Endothelial cell of umbilical vein (primary cell): ENCODE results near the gene UNC5C. TPM values are rescaled to one million over a fixed set of nuclear protein-coding genes. Genes with fewer than 3 reads are reported as not detected.

Source experiments
- BruUV-seq: library from RNA; stranded (reverse); fragments of 400-500 nt; replicated peaks from 2 replicates; lab custom pipeline; 2021; lab: Mats Ljungman, UMichigan
- CTCF ChIA-PET: fragments of 300-600, 350-600 bp; sonication (Branson Sonifier 250); formaldehyde crosslinking; loops from one replicate; lab custom pipeline; 2021; ENCODE audit warnings: antibody characterized with exemption, inconsistent platforms; lab: Charles Lee
- POLR2A ChIA-PET: fragments of 300-600, 350-600 bp; sonication (Branson Sonifier 250); formaldehyde crosslinking; loops from one replicate; lab custom pipeline; 2021; ENCODE audit warnings: antibody characterized with exemption, inconsistent platforms; lab: Charles Lee
- DNase-seq: peaks from one replicate; pipeline ENCODE4 v3.0.0-alpha.2; 2011; ENCODE audit warnings: low read depth, low spot score
- FAIRE-seq: peaks from 2 replicates; lab custom pipeline; 2011; peaks lifted over from hg19 to GRCh38; lab: Jason Lieb, UNC
- H2AFZ ChIP-seq: 2 replicates; pipeline ENCODE4 v1.6.0; 2012; ENCODE audit warnings: low read depth, low read length, control low read depth, inconsistent platforms
- H3K27ac ChIP-seq: 2 replicates; pipeline ENCODE4 v1.5.1; 2011; ENCODE audit warnings: low read depth, mild to moderate bottlenecking, control low read depth, low read length, moderate library complexity; ENCODE audit not compliant: insufficient read depth
- H3K27me3 ChIP-seq, 2 experiments: 2 replicates each; pipeline versions ENCODE4 v1.6.0 to v1.6.1; 2011; ENCODE audit warnings: low read length in 2 of 2, mixed read lengths in 1 of 2; ENCODE audit not compliant: control insufficient read depth in 2 of 2, insufficient read depth in 2 of 2
- H3K36me3 ChIP-seq, 2 experiments: 2 replicates in 1 of 2; 3 replicates in 1 of 2; pipeline ENCODE4 v1.5.1; 2011; ENCODE audit warnings: low read length in 2 of 2, mild to moderate bottlenecking in 1 of 2, moderate library complexity in 1 of 2; ENCODE audit not compliant: control insufficient read depth in 2 of 2, insufficient read depth in 2 of 2; ENCODE audit errors: extremely low read depth in 1 of 2
- H3K4me1 ChIP-seq: 3 replicates; pipeline ENCODE4 v1.5.1; 2011; ENCODE audit warnings: mild to moderate bottlenecking, low read length; ENCODE audit not compliant: control insufficient read depth, insufficient read depth; ENCODE audit errors: extremely low read depth
- H3K4me2 ChIP-seq: 2 replicates; pipeline ENCODE4 v1.6.1; 2011; ENCODE audit warnings: low read length, control low read depth, mixed read lengths; ENCODE audit not compliant: insufficient read depth
- H3K4me3 ChIP-seq, 3 experiments: fragments of 200-600 bp in 1 of 3; sonication (generic), shearing (Covaris generic) in 1 of 3; replicated peaks in 1 of 3; 2 replicates each; pipeline ENCODE4 v1.5.1; 2011 to 2016; ENCODE audit warnings: control low read depth in 3 of 3, low read length in 3 of 3, mild to moderate bottlenecking in 2 of 3, inconsistent platforms in 1 of 3, low read depth in 1 of 3, moderate library complexity in 1 of 3; ENCODE audit not compliant: insufficient read depth in 1 of 3
- H3K79me2 ChIP-seq: 2 replicates; pipeline ENCODE4 v1.6.0; 2012; ENCODE audit warnings: low read length, inconsistent platforms; ENCODE audit not compliant: control insufficient read depth, insufficient read depth
- H3K9ac ChIP-seq: replicated peaks from 2 replicates; pipeline ENCODE3; 2011; ENCODE audit warnings: low read length, control low read depth; ENCODE audit not compliant: insufficient read depth; ENCODE audit errors: extremely low read depth
- H3K9me1 ChIP-seq: replicated peaks from 3 replicates; pipeline ENCODE4 v1.6.0; 2011; ENCODE audit warnings: mild to moderate bottlenecking, low read length; ENCODE audit not compliant: control insufficient read depth, insufficient read depth; ENCODE audit errors: extremely low read depth
- H3K9me3 ChIP-seq: replicated peaks from 2 replicates; pipeline ENCODE4 v1.5.1; 2012; ENCODE audit warnings: low read length, inconsistent platforms; ENCODE audit not compliant: control insufficient read depth, insufficient read depth
- H4K20me1 ChIP-seq: replicated peaks from 2 replicates; pipeline ENCODE3; 2011; ENCODE audit warnings: mild to moderate bottlenecking, low read length; ENCODE audit not compliant: control insufficient read depth, insufficient read depth; ENCODE audit errors: extremely low read depth
- EZH2 ChIP-seq: IDR thresholded peaks from 2 replicates; pipeline ENCODE4 v1.6.1; 2012; ENCODE audit warnings: borderline replicate concordance, low read depth, mild to moderate bottlenecking, moderate library complexity, low read length, inconsistent platforms; ENCODE audit not compliant: severe bottlenecking
- FOS ChIP-seq: IDR thresholded peaks from 2 replicates; pipeline ENCODE4 v1.6.1; 2011; ENCODE audit warnings: mild to moderate bottlenecking, low read length, moderate library complexity, borderline replicate concordance; ENCODE audit not compliant: insufficient read depth
- GATA2 ChIP-seq: IDR thresholded peaks from 2 replicates; pipeline ENCODE4 v1.7.0; 2011; ENCODE audit warnings: low read depth, mild to moderate bottlenecking, moderate library complexity, mixed read lengths, low read length; ENCODE audit not compliant: insufficient read length, insufficient read depth
- JUN ChIP-seq: IDR thresholded peaks from 2 replicates; pipeline ENCODE4 v1.6.1; 2011; ENCODE audit warnings: borderline replicate concordance, low read depth; ENCODE audit not compliant: insufficient read length, insufficient read depth
- MAX ChIP-seq: IDR thresholded peaks from 2 replicates; pipeline ENCODE4 v1.6.1; 2011; ENCODE audit not compliant: insufficient read depth, insufficient read length
- MYC ChIP-seq: IDR thresholded peaks from one replicate; pipeline ENCODE4 v1.6.1; 2011; ENCODE audit warnings: mild to moderate bottlenecking, low read depth, low read length
- POLR2A ChIP-seq: IDR thresholded peaks from 2 replicates; pipeline ENCODE4 v1.6.1; 2012; ENCODE audit warnings: low read depth, mild to moderate bottlenecking, control low read depth, low read length
- POLR2AphosphoS5 ChIP-seq: IDR thresholded peaks from 2 replicates; pipeline ENCODE4 v1.6.1; 2012; ENCODE audit warnings: low read depth, mild to moderate bottlenecking, control low read depth, low read length, moderate library complexity; ENCODE audit not compliant: insufficient read depth
- dilution Hi-C: fragments of 300-500 bp; cut with MboI; formaldehyde crosslinking; loops from one replicate; pipeline ENCODE4 v1.15.0; 2019; ENCODE audit warnings: low sequenced_read_pairs; ENCODE audit not compliant: extremely low pct_ligation_motif_present
- intact Hi-C: fragments of 100-400 bp; cut with micrococcal nuclease; formaldehyde crosslinking; loops from one replicate; pipeline ENCODE4 v1.10.0; 2022
- polyA plus RNA-seq, 4 experiments: library from polyadenylated mRNA; depleted of rRNA in 3 of 4; stranded (reverse) in 3 of 4; unstranded in 1 of 4; fragments of >200 nt; gene quantifications; 2 replicates each; pipeline versions ENCODE4 v1.2.1 to v1.2.3, GENCODE V29; 2011 to 2012; ENCODE audit warnings: missing spikeins in 1 of 4
- total RNA-seq: library from RNA; stranded (reverse); gene quantifications from 2 replicates; pipeline ENCODE4 v1.2.3, GENCODE V29; 2021
- TF ChIP-seq, protein P1 (sequence below), 2 donors: IDR thresholded peaks; 1 replicate in 1 of 2; 2 replicates in 1 of 2; pipeline ENCODE4 v1.5.1; 2011; ENCODE audit warnings: low read length in 2 of 2, mild to moderate bottlenecking in 2 of 2, moderate library complexity in 2 of 2, control low read depth in 1 of 2, inconsistent platforms in 1 of 2, low read depth in 1 of 2; ENCODE audit not compliant: insufficient read depth in 1 of 2; ENCODE audit errors: extremely low read depth in 1 of 2

The UNC5C gene
- total and polyA plus RNA-seq, 2 donors (not counting 3 experiments of a cell fraction or from before 2014, with no cell fraction given), result 0.44 to 0.53 TPM

DNA sequence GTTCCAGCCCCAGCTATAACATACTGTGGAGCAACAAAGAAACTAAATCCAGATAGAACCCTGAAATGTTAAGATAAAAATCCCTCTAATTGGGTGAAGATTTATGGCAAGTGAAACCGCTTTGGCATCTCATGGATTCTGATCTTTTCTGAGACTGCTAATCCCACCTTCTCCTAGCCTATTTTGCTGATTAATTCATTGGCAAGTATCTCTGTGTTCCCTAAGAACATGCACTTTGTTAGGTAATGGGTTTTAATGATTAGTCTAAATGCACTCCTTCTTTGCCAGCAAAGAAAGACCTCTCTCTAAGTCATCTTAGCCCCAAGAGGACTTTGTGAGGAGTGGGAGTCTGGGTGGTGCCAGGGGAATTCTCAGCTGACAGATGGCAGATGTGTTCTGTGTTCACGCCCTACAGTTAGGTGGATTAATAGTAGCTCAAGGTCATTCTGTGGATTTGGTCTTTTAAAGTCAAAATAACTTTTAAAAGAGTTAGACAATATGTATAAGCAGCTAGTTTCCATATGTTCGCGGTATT lies 171.3 kb downstream of the UNC5C start:
- H3K9me3 ChIP-seq, result no peaks in the 10 kb centered on the region
- H3K36me3 ChIP-seq, result no peaks in the 10 kb centered on the region
- CTCF ChIA-PET, result interaction anchor here (1.1 to 1.5 kb wide), 2 partner anchors 15 to 17 kb away, joined by 3 to 4 read pairs; no protein-coding TSS in a partner anchor
- dilution Hi-C loops, result no loop called here
- H3K27me3 ChIP-seq, result no peaks in the 10 kb centered on the region
- no peaks in the 10 kb centered on the region for H4K20me1 ChIP-seq
- no peak overlapping the region for H2AFZ ChIP-seq
- H3K4me2 ChIP-seq, result no peak overlapping the region
- BruUV-seq, result no TSS peak
- H3K4me1 ChIP-seq, result no peaks in the 10 kb centered on the region
- no peaks in the 10 kb centered on the region for H3K79me2 ChIP-seq
- POLR2A ChIA-PET, result no interaction called here
- H3K9me1 ChIP-seq, result no peaks in the 10 kb centered on the region
- H3K9ac ChIP-seq, result no peak overlapping the region
- H3K27ac ChIP-seq, result no peak overlapping the region
- H3K4me3 ChIP-seq, result no peak overlapping the region
- no peak for TF ChIP-seq JUN
- no peak for TF ChIP-seq FOS
- no peak for TF ChIP-seq EZH2
- no peak for TF ChIP-seq POLR2A
- no peak for TF ChIP-seq MYC
- TF ChIP-seq GATA2, result no peak
- no peak for TF ChIP-seq POLR2AphosphoS5
- no peak for TF ChIP-seq MAX
- TF ChIP-seq, protein P1, sequence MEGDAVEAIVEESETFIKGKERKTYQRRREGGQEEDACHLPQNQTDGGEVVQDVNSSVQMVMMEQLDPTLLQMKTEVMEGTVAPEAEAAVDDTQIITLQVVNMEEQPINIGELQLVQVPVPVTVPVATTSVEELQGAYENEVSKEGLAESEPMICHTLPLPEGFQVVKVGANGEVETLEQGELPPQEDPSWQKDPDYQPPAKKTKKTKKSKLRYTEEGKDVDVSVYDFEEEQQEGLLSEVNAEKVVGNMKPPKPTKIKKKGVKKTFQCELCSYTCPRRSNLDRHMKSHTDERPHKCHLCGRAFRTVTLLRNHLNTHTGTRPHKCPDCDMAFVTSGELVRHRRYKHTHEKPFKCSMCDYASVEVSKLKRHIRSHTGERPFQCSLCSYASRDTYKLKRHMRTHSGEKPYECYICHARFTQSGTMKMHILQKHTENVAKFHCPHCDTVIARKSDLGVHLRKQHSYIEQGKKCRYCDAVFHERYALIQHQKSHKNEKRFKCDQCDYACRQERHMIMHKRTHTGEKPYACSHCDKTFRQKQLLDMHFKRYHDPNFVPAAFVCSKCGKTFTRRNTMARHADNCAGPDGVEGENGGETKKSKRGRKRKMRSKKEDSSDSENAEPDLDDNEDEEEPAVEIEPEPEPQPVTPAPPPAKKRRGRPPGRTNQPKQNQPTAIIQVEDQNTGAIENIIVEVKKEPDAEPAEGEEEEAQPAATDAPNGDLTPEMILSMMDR (IDR thresholded peaks at IDR 0.05; ENCODE audit: extremely low read depth in 1 of 2, insufficient read depth in 1 of 2, low read depth in 1 of 2, low read length in 2 of 2), result no peak
- intact Hi-C loops, result no loop called here
- FAIRE-seq (no peak), DNase-seq (no peak)
